Activated B cell treated with CpG ODN at 0.5 μM for 24 hours (primary cell): Measurements from ENCODE around the gene SYNE1. TPM values are rescaled to one million over a fixed set of nuclear protein-coding genes. Genes with fewer than 3 reads are reported as not detected.
"Not testable (repeated sequence)": the region's sequence is repeated elsewhere in the genome, so short reads cannot be mapped to it uniquely, and the experiment has no call there.

ENCODE experiments used
- ATAC-seq: fragments of 200-7000 bp; cut with Tn5 transposase; one replicate; pipeline ENCODE4 v1.10.0; 2021; ENCODE audit warnings: low read depth, mild to moderate bottlenecking, moderate library complexity
- CTCF ChIA-PET: fragments of 350-600 bp; sonication (Branson Sonifier 250); formaldehyde crosslinking; loops from one replicate; lab custom pipeline; 2021; ENCODE audit warnings: antibody characterized with exemption; lab: Charles Lee
- POLR2A ChIA-PET: fragments of 350-600 bp; sonication (Branson Sonifier 250); formaldehyde crosslinking; loops from one replicate; lab custom pipeline; 2021; ENCODE audit warnings: antibody characterized with exemption; lab: Charles Lee
- DNase-seq: peaks from one replicate; pipeline ENCODE4 v3.0.0; 2022
- H3K27ac Mint-ChIP-seq: one replicate; pipeline ENCODE4 v1.8.0; 2020; ENCODE audit warnings: mixed read lengths
- H3K27me3 Mint-ChIP-seq: one replicate; pipeline ENCODE4 v1.8.0; 2021; ENCODE audit warnings: mixed read lengths
- H3K36me3 Mint-ChIP-seq: one replicate; pipeline ENCODE4 v1.8.0; 2021; ENCODE audit warnings: low read depth, mixed read lengths
- H3K4me1 Mint-ChIP-seq: one replicate; pipeline ENCODE4 v1.8.0; 2021; ENCODE audit warnings: mixed read lengths
- H3K4me3 Mint-ChIP-seq: one replicate; pipeline ENCODE4 v1.8.0; 2020; ENCODE audit warnings: mild to moderate bottlenecking, mixed read lengths
- H3K9me3 Mint-ChIP-seq: one replicate; pipeline ENCODE4 v1.8.0; 2020; ENCODE audit warnings: mixed read lengths
- CTCF ChIP-seq: fragments of 200-600 bp; IDR thresholded peaks from one replicate; pipeline ENCODE4 v1.8.0; 2022; ENCODE audit warnings: antibody characterized with exemption, mild to moderate bottlenecking
- intact Hi-C: fragments of 100-400 bp; cut with micrococcal nuclease; formaldehyde crosslinking; loops from one replicate; pipeline ENCODE4 v1.15.1; 2024
- total RNA-seq: library from RNA; stranded (reverse); gene quantifications from 2 replicates; pipeline ENCODE4 v1.2.3, GENCODE V29; 2022

The SYNE1 gene
- 50.0 and 74.9 TPM in 2 replicates for total RNA-seq

GRCh38 chr6:152637296-152638047 lies at the start of gene SYNE1:
TSS of gene SYNE1 (minus strand) at chr6:152637362. CDS start at chr6:152628331, 9,031 bp downstream.
- H3K36me3 Mint-ChIP-seq: no peaks in the 10 kb centered on the region
- no peak within 1 kb of the TSS for H3K27ac Mint-ChIP-seq
- ATAC-seq: no peak
- no peak for DNase-seq
- no peak for TF ChIP-seq CTCF
- peaks cover 25% of the 10 kb centered on the region for H3K27me3 Mint-ChIP-seq
- H3K4me3 Mint-ChIP-seq: peak within 1 kb of the TSS; percentile 69
- CTCF ChIA-PET: no interaction called here
- H3K4me1 Mint-ChIP-seq: peaks cover 16% of the 10 kb centered on the region
- POLR2A ChIA-PET: no interaction called here
- no peaks in the 10 kb centered on the region for H3K9me3 Mint-ChIP-seq
- intact Hi-C loops: no loop called here

- no peaks in the 10 kb centered on the region for H3K9me3 Mint-ChIP-seq
- DNase-seq (no peak), ATAC-seq (no peak)
- H3K27me3 Mint-ChIP-seq: no peaks in the 10 kb centered on the region
- H3K27ac Mint-ChIP-seq: no peak overlapping the region
- no peaks in the 10 kb centered on the region for H3K4me1 Mint-ChIP-seq
- ChIA-PET POLR2A (no interaction called here), CTCF (no interaction called here)
- intact Hi-C loops: no loop called here
- TF ChIP-seq CTCF: no peak
- no peak overlapping the region for H3K4me3 Mint-ChIP-seq
- no peaks in the 10 kb centered on the region for H3K36me3 Mint-ChIP-seq
Measured at GRCh38 chr6:152685819-152686218, 48.7 kb upstream of the SYNE1 start.

- intact Hi-C loops, H3K4me1 Mint-ChIP-seq, CTCF ChIA-PET, H3K27ac Mint-ChIP-seq, H3K27me3 Mint-ChIP-seq, H3K4me3 Mint-ChIP-seq, POLR2A ChIA-PET, H3K9me3 Mint-ChIP-seq, ATAC-seq, DNase-seq, H3K36me3 Mint-ChIP-seq: not testable (repeated sequence)
Measured at GRCh38 chr6:152682935-152683334, 45.8 kb upstream of the SYNE1 start.

GRCh38 chr6:152682141-152682540 lies 45.0 kb upstream of the SYNE1 start:
- ChIA-PET CTCF (no interaction called here), POLR2A (no interaction called here)
- intact Hi-C loops: no loop called here
- Mint-ChIP-seq H3K4me1 (peaks cover 2% of the 10 kb centered on the region), H3K27ac (no peak overlapping the region), H3K9me3 (peaks cover 3% of the 10 kb centered on the region), H3K4me3 (no peak overlapping the region), H3K27me3 (no peaks in the 10 kb centered on the region), H3K36me3 (no peaks in the 10 kb centered on the region)
- ATAC-seq (no peak), DNase-seq (no peak)
- TF ChIP-seq CTCF: no peak

- POLR2A ChIA-PET: no interaction called here
- DNase-seq: no peak
- no peak overlapping the region for H3K4me3 Mint-ChIP-seq
- no peaks in the 10 kb centered on the region for H3K27me3 Mint-ChIP-seq
- H3K4me1 Mint-ChIP-seq: peaks cover 2% of the 10 kb centered on the region
- no peak for ATAC-seq
- intact Hi-C loops: no loop called here
- CTCF ChIA-PET: no interaction called here
- H3K9me3 Mint-ChIP-seq: peaks cover 3% of the 10 kb centered on the region
- H3K27ac Mint-ChIP-seq: no peak overlapping the region
- H3K36me3 Mint-ChIP-seq: no peaks in the 10 kb centered on the region
- no peak for TF ChIP-seq CTCF
Measured at GRCh38 chr6:152680879-152681517, 43.8 kb upstream of the SYNE1 start.
